ENCODE measurements around the gene PTRHD1.

Gene PTRHD1

GRCh38 chr2:24825883-24826772 lies 32.9 kb upstream of the PTRHD1 start:
- no peak for DNase-seq (ENCODE audit: low read depth, low spot score)
- TF ChIP-seq CTCF (IDR thresholded peaks at IDR 0.05; ENCODE audit: insufficient read depth, low read length, missing control alignments) = no peak
- CTCF ChIA-PET = interaction anchor here (1.1 to 16.1 kb wide), 12 partner anchors 8 to 421 kb away, joined by 3 to 296 read pairs (median 22); no protein-coding TSS in a partner anchor
- H3K4me3 ChIP-seq (ENCODE audit: low read depth, low read length) = no peak overlapping the region
- POLR2A ChIA-PET = no interaction called here

- CTCF ChIA-PET = interaction anchor here (1.1 to 16.1 kb wide), 9 partner anchors 11 to 420 kb away, joined by 3 to 296 read pairs (median 22); no protein-coding TSS in a partner anchor
- peak; percentile 39 for TF ChIP-seq CTCF (IDR thresholded peaks at IDR 0.05; ENCODE audit: insufficient read depth, low read length, missing control alignments)
- no peak overlapping the region for H3K4me3 ChIP-seq (ENCODE audit: low read depth, low read length)
- POLR2A ChIA-PET = no interaction called here
- DNase-seq (ENCODE audit: low read depth, low spot score) = no peak
Measured at GRCh38 chr2:24824966-24825882, 32.0 kb upstream of the PTRHD1 start.

- POLR2A ChIA-PET = no interaction called here
- CTCF ChIA-PET = interaction anchor here (1.1 to 16.1 kb wide), 8 partner anchors 9 to 419 kb away, joined by 3 to 296 read pairs (median 24); no protein-coding TSS in a partner anchor
- no peak for DNase-seq (ENCODE audit: low read depth, low spot score)
Measured at GRCh38 chr2:24824071-24824588, 30.9 kb upstream of the PTRHD1 start.

GRCh38 chr2:24822049-24822706 lies 29.0 kb upstream of the PTRHD1 start:
- ChIA-PET CTCF (interaction anchor here (1.2 to 16.1 kb wide), 6 partner anchors 11 to 413 kb away, joined by 3 to 296 read pairs (median 10); partner anchors contain the start of genes CENPO and PTRHD1), POLR2A (no interaction called here)
- no peak overlapping the region for H3K4me3 ChIP-seq (ENCODE audit: low read depth, low read length)
- no peak for TF ChIP-seq CTCF (IDR thresholded peaks at IDR 0.05; ENCODE audit: insufficient read depth, low read length, missing control alignments)
- DNase-seq (ENCODE audit: low read depth, low spot score) = no peak

More at GRCh38 chr2:24824071-24824588, 30.9 kb upstream of the PTRHD1 start:
- no peak overlapping the region for H3K4me3 ChIP-seq (ENCODE audit: low read depth, low read length)
- TF ChIP-seq CTCF (IDR thresholded peaks at IDR 0.05; ENCODE audit: insufficient read depth, low read length, missing control alignments) = no peak

GRCh38 chr2:24821433-24821891 lies 28.3 kb upstream of the PTRHD1 start:
- ChIA-PET POLR2A (no interaction called here), CTCF (interaction anchor here (1.2 to 16.1 kb wide), 6 partner anchors 12 to 416 kb away, joined by 3 to 296 read pairs (median 10); partner anchors contain the start of genes CENPO and PTRHD1)
- H3K4me3 ChIP-seq (ENCODE audit: low read depth, low read length) = no peak overlapping the region
- no peak for TF ChIP-seq CTCF (IDR thresholded peaks at IDR 0.05; ENCODE audit: insufficient read depth, low read length, missing control alignments)
- DNase-seq (ENCODE audit: low read depth, low spot score) = no peak
